Heart right ventricle (tissue), 16 donors: ENCODE measurements around the gene TUBA3D. TPM values are rescaled to one million over a fixed set of nuclear protein-coding genes. Genes with fewer than 3 reads are reported as not detected.
A peak's percentile ranks its signal among the peaks of the same experiment; 100 is the strongest.
"Not testable (repeated sequence)": the region's sequence is repeated elsewhere in the genome, so short reads cannot be mapped to it uniquely, and the experiment has no call there.

Experiments
- ATAC-seq, 8 donors: fragments of 200-7000 bp; cut with Tn5 transposase; one replicate each; pipeline ENCODE4 v1.9.1; 2020; ENCODE audit warnings: mild to moderate bottlenecking in 8 of 8, moderate library complexity in 8 of 8, moderate number of reproducible peaks in 1 of 8
- DNase-seq, 2 donors: peaks; one replicate each; pipeline ENCODE4 v3.0.0-alpha.2; 2020
- H3K27ac ChIP-seq, 10 donors: fragments of 200-600 bp; sonication (generic) in 2 of 10; one replicate each; pipeline versions ENCODE4 v1.5.0 to v1.8.0; 2020 to 2022; ENCODE audit warnings: mild to moderate bottlenecking in 3 of 10
- H3K27me3 ChIP-seq, 7 donors: fragments of 200-600 bp; one replicate each; pipeline ENCODE4 v1.8.0; 2021 to 2022; ENCODE audit warnings: mild to moderate bottlenecking in 2 of 7
- H3K36me3 ChIP-seq, 9 donors: fragments of 200-600 bp; sonication (generic) in 1 of 9; one replicate each; pipeline versions ENCODE4 v1.5.0 to v1.8.0; 2020 to 2022; ENCODE audit warnings: mild to moderate bottlenecking in 2 of 9
- H3K4me1 ChIP-seq, 9 donors: fragments of 200-600 bp; sonication (generic) in 1 of 9; one replicate each; pipeline versions ENCODE4 v1.5.0 to v1.8.0; 2020 to 2022; ENCODE audit warnings: mild to moderate bottlenecking in 4 of 9
- H3K4me3 ChIP-seq, 10 donors: fragments of 200-600 bp; sonication (generic) in 2 of 10; one replicate each; pipeline versions ENCODE4 v1.5.0 to v1.8.0; 2020 to 2022; ENCODE audit warnings: mild to moderate bottlenecking in 7 of 10, moderate library complexity in 2 of 10
- H3K9me3 ChIP-seq, 11 donors: fragments of 200-600 bp in 10 of 11; sonication (generic) in 2 of 11; one replicate each; pipeline versions ENCODE4 v1.5.0 to v1.8.0; 2013 to 2022; ENCODE audit warnings: mild to moderate bottlenecking in 2 of 11, control low read depth in 1 of 11, moderate library complexity in 1 of 11
- CTCF ChIP-seq, 9 donors: fragments of 200-600 bp; sonication (generic) in 2 of 9; IDR thresholded peaks; one replicate each; pipeline versions ENCODE4 v1.5.0 to v1.8.0; 2021 to 2022; ENCODE audit warnings: antibody characterized with exemption in 9 of 9, mild to moderate bottlenecking in 5 of 9, moderate library complexity in 1 of 9
- WGBS, 2 donors: extraction: QIAGEN DNeasy Blood & Tissue Kit; methylation state at CpG; one replicate each; pipeline ENCODE4 v1.1.7; 2013; ENCODE audit warnings: inconsistent platforms in 1 of 2; 5-methylcytosine and 5-hydroxymethylcytosine counted together
- intact Hi-C, 10 donors: fragments of 100-400 bp; cut with DNase I; formaldehyde crosslinking; loops; one replicate each; pipeline versions ENCODE4 v1.11.1 to v1.14.2; 2022
- long read RNA-seq, 3 donors: library from polyadenylated mRNA; unstranded; transcript quantifications; one replicate each; pipeline ENCODE4 v2.0.0, GENCODE V29; 2020 to 2021
- polyA plus RNA-seq, 2 donors: library from polyadenylated mRNA; stranded (reverse); fragments of 200-250 nt; gene quantifications; one replicate each; pipeline ENCODE4 v1.2.3, GENCODE V29; 2013
- total RNA-seq, 10 donors: library from RNA; stranded (reverse); fragmentation: NEBNext Ultra II Directional in 3 of 10; extraction: Animal tissue kit (Norgen Biotek cat#: 25700) in 3 of 10; gene quantifications; one replicate each; pipeline versions ENCODE4 v1.2.1 to v1.2.4, GENCODE V29; 2021 to 2023
- donor health status: Arrhythmogenic right ventricular cardiomyopathy.
- donor health status: ischemic (EF 13 %, LVEDD 7.1; RV severe dilation, severe dysfunction).
- donor health status: healthy with polysubstance abuse.
- donor health status: DM: no; HTN: yes; CAD: no.
- donor health status: DM: no; HTN: no; CAD: no.
- donor health status: ischemic (EF 25% LVEDD 6.9; RV normal size, moderate dysfunction).
- donor health status: ischemic (EF 25% LVEDD 5.7; RV mildly dilated, moderate dysfunction).
- donor health status: healthy.
- donor health status: DM: yes; HTN: yes; CAD: no.
- donor health status: Ischemic cardiomyopathy.
- donor health status: ischemic (EF 35%, LVEDD 5.7; RV mildly dilated, moderate dysfunction).
- donor health status: nonischemic (EF 11% LVEDD 7.7; RV severe dilation, severe dysfunction).
- donor health status: DM: yes; HTN: yes; CAD: no.
- donor health status: PGD.
- donor health status: ischemic (EF 29% LVEDD 5.4; RV normal size, mild dysfunction).
- donor health status: nonischemic (EF 23%, LVEDD 6.1; RV moderate dilation, normal function).

The TUBA3D gene
- 100 to 1,000 TPM in 3 of 10 donors, 10 to 100 TPM in 3, 1 to 10 TPM in 4; 5.1 to 135 (median 13.1) TPM for total RNA-seq
- polyA plus RNA-seq: 100 to 1,000 TPM in 1 of 2 donors, 10 to 100 TPM in 1; 92.5 to 677 TPM
- long read RNA-seq, donor 1, partial matches to known transcripts: 195 of 204 reads
- long read RNA-seq, donor 1, other reads (novel, unspliced or antisense): 9 of 204 reads
- long read RNA-seq, donor 2, partial matches to known transcripts: 173 of 175 reads
- long read RNA-seq, donor 2, other reads (novel, unspliced or antisense): 2 of 175 reads
- long read RNA-seq, donor 3, partial matches to known transcripts: 305 of 306 reads
- long read RNA-seq, donor 3, other reads (novel, unspliced or antisense): 1 of 306 reads

DNA sequence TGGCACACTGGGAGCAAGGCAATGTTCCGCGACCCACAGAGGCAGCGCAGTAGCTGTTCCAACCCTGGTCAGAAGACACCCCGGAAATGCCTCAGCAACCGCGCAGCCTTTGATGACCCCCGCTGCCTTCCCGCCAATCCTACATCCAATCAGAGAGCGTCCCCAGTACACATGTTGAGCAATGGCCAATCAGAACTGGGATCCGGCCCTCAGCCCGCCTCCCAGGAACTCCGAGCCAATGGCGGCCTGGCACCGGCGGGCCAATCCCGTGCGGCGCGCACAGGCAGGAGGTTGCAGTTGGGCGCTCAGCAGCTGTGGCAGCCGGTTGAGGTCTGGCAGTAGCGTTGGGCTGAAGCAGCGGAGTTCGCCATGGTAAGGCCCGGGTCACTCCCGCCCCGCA, at the start of gene TUBA3D:
TSS of gene TUBA3D (plus strand) at position 289 of the 400 bp plus-strand sequence. CDS start at position 370, 81 bp downstream.
- Histone ChIP-seq H3K36me3 (no peaks in the 10 kb centered on the region), H3K27me3 (no peaks in the 10 kb centered on the region), H3K4me1 (peaks cover 0 to 10% (median 0%) of the 10 kb centered on the region in 9 donors), H3K27ac (peak within 1 kb of the TSS in 1 of 10 donors; percentile 56), H3K9me3 (no peaks in the 10 kb centered on the region), H3K4me3 (no peak within 1 kb of the TSS)
- no peak for DNase-seq
- no peak for ATAC-seq
- intact Hi-C loops: no loop called here
- WGBS, 2 donors: 95 to 96% methylated on average over 27 of the region's 27 CpGs
- TF ChIP-seq CTCF (IDR thresholded peaks at IDR 0.05): no peak

DNA sequence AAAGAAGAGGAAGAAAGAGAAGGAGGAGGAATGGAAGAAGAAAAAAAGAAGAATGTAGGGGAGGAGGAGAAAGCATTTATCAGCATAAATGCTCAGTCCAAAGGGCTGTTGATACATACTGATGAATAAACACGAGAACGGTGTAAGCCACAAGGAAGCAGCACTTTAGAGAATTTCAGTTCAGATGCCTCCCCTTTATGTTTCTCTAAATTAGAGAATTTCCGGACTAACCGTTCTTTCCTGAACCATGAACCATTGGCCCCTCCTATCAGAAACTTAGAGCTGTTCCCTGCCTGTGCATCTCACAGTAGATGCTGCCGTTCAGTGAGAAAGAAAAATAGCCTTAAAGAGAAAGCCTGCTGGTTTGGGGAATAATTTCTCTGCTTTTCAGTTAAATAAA, 49.2 kb upstream of the TUBA3D start:
- peaks cover 3 to 90% (median 62%) of the 10 kb centered on the region in 7 donors for H3K27me3 ChIP-seq
- no peak for DNase-seq
- H3K9me3 ChIP-seq: no peaks in the 10 kb centered on the region
- H3K36me3 ChIP-seq: no peaks in the 10 kb centered on the region
- intact Hi-C loops: no loop called here
- no peak for ATAC-seq
- no peak overlapping the region for H3K4me3 ChIP-seq
- H3K4me1 ChIP-seq: no peaks in the 10 kb centered on the region
- 45 to 52% methylated on average over 5 of the region's 5 CpGs for WGBS, 2 donors
- no peak for TF ChIP-seq CTCF (IDR thresholded peaks at IDR 0.05)
- no peak overlapping the region for H3K27ac ChIP-seq

DNA sequence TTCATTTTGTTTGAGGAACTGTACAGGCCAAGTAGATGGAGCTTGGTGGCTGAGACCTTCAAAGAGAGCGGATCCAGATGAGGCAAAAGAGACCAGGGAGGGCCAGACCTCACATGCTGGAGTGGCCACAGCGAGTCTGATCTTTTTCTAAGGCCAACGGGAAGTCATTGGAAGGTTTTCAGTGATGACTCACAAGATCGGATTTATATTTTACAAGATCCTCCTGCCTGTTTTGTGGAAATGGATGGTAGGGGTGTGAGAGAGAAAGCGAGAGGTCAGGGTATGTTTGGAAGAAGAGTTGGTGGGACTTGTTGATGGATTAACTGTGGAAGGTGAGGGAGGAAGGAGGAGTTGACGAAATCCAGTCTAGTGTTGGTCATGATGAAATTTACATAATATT, 44.6 kb upstream of the TUBA3D start:
- DNase-seq: no peak
- H3K4me1 ChIP-seq: no peaks in the 10 kb centered on the region
- H3K4me3 ChIP-seq: no peak overlapping the region
- no peak for ATAC-seq
- TF ChIP-seq CTCF (IDR thresholded peaks at IDR 0.05): no peak
- no peaks in the 10 kb centered on the region for H3K9me3 ChIP-seq
- intact Hi-C loops: no loop called here
- peaks cover 0 to 65% (median 37%) of the 10 kb centered on the region in 7 donors for H3K27me3 ChIP-seq
- WGBS, 2 donors: 53 to 58% methylated on average over 6 of the region's 6 CpGs
- no peaks in the 10 kb centered on the region for H3K36me3 ChIP-seq
- H3K27ac ChIP-seq: no peak overlapping the region

- intact Hi-C loops: not testable (repeated sequence)
Measured at GRCh38 chr2:131440742-131441468, 35.0 kb upstream of the TUBA3D start.

DNA sequence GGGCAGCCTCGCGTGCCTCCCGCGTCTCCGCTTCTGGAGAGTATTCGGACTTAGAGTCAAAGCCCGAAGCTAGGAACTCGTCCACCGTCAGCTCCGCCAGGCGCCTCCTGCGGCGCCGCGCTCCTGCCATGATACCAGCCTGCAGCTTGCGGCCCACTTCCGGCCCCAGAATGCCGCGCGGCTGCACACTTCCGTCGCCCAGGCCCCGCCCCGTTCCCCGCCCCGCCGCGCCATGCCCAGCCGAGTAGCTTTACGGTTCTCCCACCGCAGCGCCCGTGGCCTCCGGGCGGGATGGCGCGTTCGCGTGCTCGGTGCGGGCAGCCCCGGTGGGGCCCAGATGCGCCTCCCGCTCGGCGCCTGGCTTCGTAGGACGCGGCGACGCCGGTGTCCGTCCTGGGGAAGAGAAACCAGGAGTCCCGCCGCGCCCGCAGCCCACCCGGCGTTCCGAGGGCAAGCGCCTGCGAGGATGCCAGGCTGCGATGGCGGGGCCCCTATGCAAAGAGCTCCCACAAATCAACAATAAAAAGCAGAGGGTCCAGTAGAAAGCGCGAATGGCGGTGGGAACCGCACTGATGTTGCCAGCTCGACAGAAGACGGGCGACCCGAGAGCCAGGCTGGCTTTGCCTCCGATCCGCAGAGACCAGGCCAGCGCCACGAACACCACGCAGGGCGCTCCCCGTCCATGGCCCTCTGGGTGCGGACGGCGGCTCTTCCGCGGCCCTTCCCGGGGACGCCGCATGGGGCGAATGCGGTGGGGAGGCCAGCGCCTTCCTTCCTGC, 31.0 kb upstream of the TUBA3D start:
- H3K4me1 ChIP-seq, DNase-seq, H3K27ac ChIP-seq, H3K4me3 ChIP-seq, H3K27me3 ChIP-seq, H3K36me3 ChIP-seq, H3K9me3 ChIP-seq, intact Hi-C loops: not testable (repeated sequence)
- peak in 2 of 8 donors; percentile 35 to 59 for ATAC-seq
- WGBS, 2 donors: 80 to 88% methylated on average over 68 to 85 of the region's 90 CpGs

More at GRCh38 chr2:131440742-131441468, 35.0 kb upstream of the TUBA3D start:
- 61 to 72% methylated on average over 7 of the region's 7 CpGs for WGBS, 2 donors
- H3K4me1 ChIP-seq, H3K9me3 ChIP-seq, H3K27me3 ChIP-seq, DNase-seq, H3K36me3 ChIP-seq, H3K27ac ChIP-seq, ATAC-seq, H3K4me3 ChIP-seq: not testable (repeated sequence)

- H3K9me3 ChIP-seq, DNase-seq, intact Hi-C loops, H3K27ac ChIP-seq, H3K27me3 ChIP-seq, H3K36me3 ChIP-seq, H3K4me1 ChIP-seq, H3K4me3 ChIP-seq: not testable (repeated sequence)
- peak in 1 of 8 donors; percentile 26 for ATAC-seq
- 95 to 96% methylated on average over 18 to 21 of the region's 21 CpGs for WGBS, 2 donors
Measured at GRCh38 chr2:131445515-131445797, 30.5 kb upstream of the TUBA3D start.
